Cardiac fibroblast (primary cell): ENCODE data around the gene CEP41.

Source experiments
- DNase-seq, 2 donors: peaks; one replicate each; pipeline versions ENCODE4 v3.0.0 to v3.0.0-alpha.2; 2010; ENCODE audit warnings: low read depth in 2 of 2
- H3K4me3 ChIP-seq, 2 donors: replicated peaks in 1 of 2; 1 replicate in 1 of 2; 2 replicates in 1 of 2; pipeline ENCODE4 v1.5.1; 2011; ENCODE audit warnings: low read depth in 2 of 2, low read length in 2 of 2, mild to moderate bottlenecking in 2 of 2, moderate library complexity in 1 of 2
- CTCF ChIP-seq: IDR thresholded peaks from one replicate; pipeline ENCODE4 v1.5.1; 2011; ENCODE audit warnings: low read depth, mild to moderate bottlenecking, low read length, inconsistent platforms

CEP41 gene

DNA sequence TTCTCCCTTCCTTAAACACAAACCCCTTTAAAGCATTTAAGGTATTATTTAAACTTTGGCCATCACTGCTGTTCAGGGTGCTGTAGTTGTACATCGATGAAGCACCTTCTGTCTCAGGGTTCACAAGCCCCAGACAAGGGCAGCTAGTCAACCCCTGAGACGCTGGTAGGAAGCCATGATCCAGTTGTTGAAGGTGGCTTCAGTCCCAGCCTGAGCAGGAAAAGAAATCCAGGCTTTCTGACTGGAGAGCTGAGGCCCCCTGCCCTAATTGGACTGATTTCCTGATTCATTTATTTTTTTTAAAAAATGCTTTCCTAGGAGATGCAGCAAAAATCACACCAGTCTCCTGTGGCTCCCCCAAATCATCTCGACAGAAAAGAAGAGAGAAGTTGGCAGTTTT, 44.7 kb downstream of the CEP41 start:
- no peak overlapping the region for H3K4me3 ChIP-seq
- TF ChIP-seq CTCF, result no peak

DNA sequence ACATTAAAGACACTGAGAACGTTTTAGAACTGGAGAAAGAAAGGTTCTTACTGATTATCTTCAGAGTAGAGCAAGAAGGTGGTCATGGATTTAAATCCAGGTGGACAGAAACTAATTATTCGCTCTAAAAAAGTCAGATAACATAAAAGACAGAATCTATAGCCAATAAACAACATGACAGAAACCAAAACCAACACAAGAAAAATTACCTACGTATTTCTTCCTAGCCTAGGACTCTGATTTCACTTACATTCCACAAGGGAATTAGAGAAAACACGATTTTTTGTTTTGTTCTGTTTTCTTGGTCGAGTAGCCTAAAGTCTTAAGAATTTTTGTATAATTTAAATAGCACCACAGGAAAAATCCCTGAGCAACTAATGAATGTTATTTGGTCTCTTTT, 45.4 kb downstream of the CEP41 start:
- TF ChIP-seq CTCF, result no peak
- DNase-seq, result no peak
- H3K4me3 ChIP-seq, result no peak overlapping the region

More for the DNA sequence above, 44.7 kb downstream of the CEP41 start:
- DNase-seq, result no peak

DNA sequence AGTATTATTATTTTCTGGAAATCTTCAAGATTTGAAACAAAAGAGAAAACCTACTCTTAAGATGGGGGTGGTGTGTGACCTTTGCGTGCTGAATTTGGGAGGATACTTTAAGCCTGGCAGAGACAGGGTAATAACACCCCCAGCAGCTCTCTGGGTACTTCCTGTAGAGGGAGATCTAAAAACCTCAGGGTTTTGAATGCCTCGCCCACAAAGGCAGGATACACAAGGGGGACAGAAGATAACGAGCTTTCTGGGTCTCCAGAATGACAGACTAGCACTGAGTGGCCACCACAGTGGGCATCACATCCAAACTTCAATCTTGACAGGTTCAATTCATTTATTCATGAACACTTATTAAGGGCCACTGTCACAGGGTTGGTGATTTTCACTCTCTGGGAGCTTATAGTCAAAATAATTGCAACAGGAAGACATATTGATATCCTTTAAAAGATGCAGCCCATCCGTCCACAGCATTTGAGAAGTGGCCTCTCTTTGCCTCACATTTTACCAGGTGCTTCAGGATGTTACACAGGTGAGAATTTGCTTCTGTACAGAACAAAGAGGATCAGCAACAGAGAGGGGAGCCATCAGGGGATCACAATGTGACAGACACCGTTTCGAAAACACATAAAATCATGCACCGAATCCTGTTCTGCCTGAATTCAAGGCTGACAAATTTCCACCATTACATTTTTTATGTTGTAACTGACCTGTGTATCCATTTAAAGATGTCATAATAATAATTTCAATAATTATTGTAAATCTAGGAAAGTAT, 46.2 kb downstream of the CEP41 start:
- H3K4me3 ChIP-seq, result no peak overlapping the region

DNA sequence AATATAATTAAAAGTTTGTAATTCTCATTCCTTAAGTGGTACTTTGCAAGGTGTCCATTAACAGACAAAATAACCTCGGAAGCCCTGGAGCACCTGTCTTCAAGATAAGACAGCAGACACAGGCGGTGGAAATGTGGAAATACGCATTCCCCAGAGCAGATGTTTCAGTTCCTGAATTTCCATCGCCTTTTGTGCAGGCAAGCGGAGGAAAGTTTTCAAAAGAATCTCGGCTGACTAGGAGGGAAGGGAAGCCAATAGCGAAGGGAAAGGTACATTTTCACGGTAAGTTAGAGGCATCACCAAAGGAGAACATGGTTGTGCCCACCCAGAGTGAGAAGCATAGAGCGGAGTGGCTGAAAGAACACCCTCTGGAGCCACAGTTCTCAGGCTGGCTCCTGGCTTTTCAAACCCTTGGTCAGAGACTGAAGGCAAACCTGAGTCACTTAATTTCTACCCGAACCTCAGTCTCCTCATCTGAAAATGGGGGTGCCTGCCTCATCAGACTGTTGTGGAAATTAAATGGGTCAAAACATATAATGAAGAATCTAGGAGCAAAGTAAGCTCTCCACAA, 46.9 kb downstream of the CEP41 start:
- no peak for TF ChIP-seq CTCF
- DNase-seq, result no peak
- H3K4me3 ChIP-seq, result no peak overlapping the region

More for the DNA sequence above, 46.2 kb downstream of the CEP41 start:
- DNase-seq, result no peak
- TF ChIP-seq CTCF, result no peak

DNA sequence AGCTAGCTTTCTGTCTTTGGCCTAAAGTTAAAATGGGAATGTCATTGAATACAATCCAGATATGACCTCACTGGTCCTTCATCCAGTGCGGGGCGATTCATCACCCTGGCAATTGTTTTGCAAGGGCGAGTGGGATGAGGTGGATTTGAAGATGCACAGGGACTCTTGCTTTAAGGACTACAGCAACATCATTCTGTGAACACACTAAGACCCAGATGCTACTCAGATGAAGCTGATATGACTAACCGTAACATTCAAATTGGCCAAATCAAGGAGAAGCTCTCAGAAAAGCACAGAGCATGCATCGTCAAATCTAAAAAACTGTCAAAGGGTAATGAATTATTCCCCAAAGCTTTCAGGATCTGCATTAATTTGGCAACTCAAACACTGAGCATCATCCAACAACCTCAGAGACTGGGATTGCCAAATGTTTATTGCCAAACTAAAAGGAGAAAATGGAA, 47.7 kb downstream of the CEP41 start:
- DNase-seq, result peak; percentile 69
- no peak for TF ChIP-seq CTCF
- no peak overlapping the region for H3K4me3 ChIP-seq

DNA sequence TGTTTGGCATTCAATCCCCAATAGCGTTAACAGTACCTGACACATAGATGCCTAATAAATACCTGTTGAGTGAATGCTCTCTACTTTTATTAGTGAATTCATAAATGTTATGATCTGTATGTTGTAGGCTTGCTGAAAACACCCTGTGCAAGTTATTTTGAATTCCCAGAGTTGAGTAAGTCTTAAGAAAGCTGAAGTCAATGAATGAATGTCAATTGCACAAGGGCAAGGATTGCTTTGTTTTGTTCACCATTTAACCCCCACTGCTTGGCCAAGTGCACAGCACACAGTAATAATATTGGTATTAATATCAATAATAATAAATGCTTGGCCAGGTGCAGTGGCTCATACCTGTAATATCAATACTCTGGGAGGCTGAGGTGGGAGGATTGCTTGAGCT, 50.3 kb downstream of the CEP41 start:
- no peak for DNase-seq
- no peak for TF ChIP-seq CTCF
- H3K4me3 ChIP-seq, result no peak overlapping the region

GRCh38 chr7:130388671-130389070, 52.1 kb downstream of the CEP41 start:
- no peak for TF ChIP-seq CTCF
- H3K4me3 ChIP-seq, result no peak overlapping the region
- DNase-seq, result no peak
